Activated CD8-positive, alpha-beta T cell treated with anti-CD3 and anti-CD28 coated beads for 36 hours (primary cell): ENCODE data around the gene SYT3. TPM values are rescaled to one million over a fixed set of nuclear protein-coding genes. Genes with fewer than 3 reads are reported as not detected.

Experiments
- ATAC-seq: fragments of 200-7000 bp; cut with Tn5 transposase; one replicate; pipeline ENCODE4 v1.10.0; 2021; ENCODE audit warnings: mild to moderate bottlenecking, moderate library complexity
- CTCF ChIA-PET: fragments of 350-600 bp; sonication (Branson Sonifier 250); formaldehyde crosslinking; loops from one replicate; lab custom pipeline; 2021; ENCODE audit warnings: antibody characterized with exemption; lab: Charles Lee
- POLR2A ChIA-PET: fragments of 350-600 bp; sonication (Branson Sonifier 250); formaldehyde crosslinking; loops from one replicate; lab custom pipeline; 2021; ENCODE audit warnings: antibody characterized with exemption; lab: Charles Lee
- DNase-seq: peaks from one replicate; pipeline ENCODE4 v3.0.0-alpha.2; 2020
- H3K27ac Mint-ChIP-seq: one replicate; pipeline ENCODE4 v1.8.0; 2021; ENCODE audit warnings: mild to moderate bottlenecking, mixed read lengths
- H3K27me3 Mint-ChIP-seq: one replicate; pipeline ENCODE4 v1.8.0; 2021; ENCODE audit warnings: mixed read lengths
- H3K36me3 Mint-ChIP-seq: one replicate; pipeline ENCODE4 v1.8.0; 2021; ENCODE audit warnings: low read depth, mixed read lengths
- H3K4me1 Mint-ChIP-seq: one replicate; pipeline ENCODE4 v1.8.0; 2021; ENCODE audit warnings: low read depth, mixed read lengths
- H3K4me3 Mint-ChIP-seq: one replicate; pipeline ENCODE4 v1.8.0; 2021; ENCODE audit warnings: mild to moderate bottlenecking, moderate library complexity, mixed read lengths
- H3K9me3 Mint-ChIP-seq: one replicate; pipeline ENCODE4 v1.8.0; 2021; ENCODE audit warnings: mixed read lengths
- CTCF ChIP-seq: fragments of 200-600 bp; IDR thresholded peaks from one replicate; pipeline ENCODE4 v1.8.0; 2022; ENCODE audit warnings: antibody characterized with exemption, mild to moderate bottlenecking
- intact Hi-C: fragments of 100-400 bp; cut with micrococcal nuclease; formaldehyde crosslinking; loops from one replicate; pipeline ENCODE4 v1.10.0; 2022
- total RNA-seq, 2 experiments: library from RNA; stranded (reverse); gene quantifications; one replicate each; pipeline ENCODE4 v1.2.3, GENCODE V29; 2021

The SYT3 gene
- total RNA-seq, 2 experiments from 2014 or later, result not detected

GRCh38 chr19:50646074-50646807 lies 6.6 kb upstream of the SYT3 start:
- Mint-ChIP-seq H3K4me3 (no peak overlapping the region), H3K27me3 (peaks cover 19% of the 10 kb centered on the region), H3K27ac (no peak overlapping the region), H3K36me3 (no peaks in the 10 kb centered on the region), H3K4me1 (no peaks in the 10 kb centered on the region), H3K9me3 (no peaks in the 10 kb centered on the region)
- intact Hi-C loops, result no loop called here
- POLR2A ChIA-PET, result no interaction called here
- ATAC-seq, result no peak
- no peak for TF ChIP-seq CTCF
- CTCF ChIA-PET, result no interaction called here
- no peak for DNase-seq

DNA sequence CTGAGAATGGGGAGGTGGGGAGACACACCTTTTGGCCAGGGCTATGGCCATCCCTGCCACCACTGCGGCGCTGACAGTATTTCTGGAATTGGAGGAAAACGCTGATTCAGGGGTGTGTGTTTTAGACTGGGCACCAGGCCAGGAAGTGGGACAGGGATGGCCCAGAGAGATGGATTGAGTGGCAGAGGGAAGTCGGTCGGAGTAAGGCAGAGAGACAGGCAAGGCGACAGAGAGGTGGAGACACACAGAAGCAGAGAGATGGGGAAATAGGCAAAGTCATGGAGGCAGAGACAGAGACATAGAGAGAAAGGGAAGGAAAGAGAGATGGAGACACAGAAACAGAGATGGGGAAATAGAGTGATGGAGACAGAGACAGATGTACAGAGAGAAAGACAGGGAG lies 5.4 kb upstream of the SYT3 start:
- Mint-ChIP-seq H3K9me3 (no peaks in the 10 kb centered on the region), H3K4me3 (no peak overlapping the region), H3K27ac (no peak overlapping the region), H3K27me3 (peaks cover 24% of the 10 kb centered on the region), H3K36me3 (no peaks in the 10 kb centered on the region), H3K4me1 (no peaks in the 10 kb centered on the region)
- no peak for TF ChIP-seq CTCF
- CTCF ChIA-PET, result no interaction called here
- DNase-seq (no peak), ATAC-seq (no peak)
- POLR2A ChIA-PET, result no interaction called here
- intact Hi-C loops, result no loop called here

- intact Hi-C loops, result no loop called here
- no peak overlapping the region for H3K27ac Mint-ChIP-seq
- peaks cover 20% of the 10 kb centered on the region for H3K27me3 Mint-ChIP-seq
- no peak for TF ChIP-seq CTCF
- no peaks in the 10 kb centered on the region for H3K36me3 Mint-ChIP-seq
- ATAC-seq (no peak), DNase-seq (no peak)
- no peaks in the 10 kb centered on the region for H3K4me1 Mint-ChIP-seq
- POLR2A ChIA-PET, result no interaction called here
- H3K4me3 Mint-ChIP-seq, result no peak overlapping the region
- CTCF ChIA-PET, result no interaction called here
- no peaks in the 10 kb centered on the region for H3K9me3 Mint-ChIP-seq
Measured at GRCh38 chr19:50644315-50644915, 4.7 kb upstream of the SYT3 start.

DNA sequence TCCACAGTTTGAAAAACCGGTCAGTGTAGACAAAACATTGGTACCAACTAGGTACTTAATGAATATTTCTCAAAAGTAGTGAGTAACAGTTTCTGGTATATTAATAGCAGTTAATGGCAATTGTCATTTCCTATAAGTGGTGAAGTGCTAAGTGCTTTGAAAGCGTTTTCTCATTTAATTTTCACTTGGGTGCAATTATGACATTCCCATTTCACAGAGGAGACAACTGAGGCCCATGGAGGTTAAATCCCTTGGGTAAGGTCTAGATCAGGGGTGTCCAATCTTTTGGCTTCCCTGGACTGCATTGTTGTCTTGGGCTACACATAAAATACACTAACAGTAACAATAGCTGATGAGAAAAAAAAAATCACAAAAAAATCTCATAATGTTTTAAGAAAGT lies 687 bp upstream of the SYT3 start:
- peaks cover 4% of the 10 kb centered on the region for H3K9me3 Mint-ChIP-seq
- CTCF ChIA-PET, result no interaction called here

More for the DNA sequence above, 687 bp upstream of the SYT3 start:
- ATAC-seq (no peak), DNase-seq (no peak)
- intact Hi-C loops, result no loop called here
- POLR2A ChIA-PET, result no interaction called here
- no peaks in the 10 kb centered on the region for H3K36me3 Mint-ChIP-seq
- H3K27me3 Mint-ChIP-seq, result peaks cover 37% of the 10 kb centered on the region
- H3K4me1 Mint-ChIP-seq, result no peaks in the 10 kb centered on the region
- no peak overlapping the region for H3K4me3 Mint-ChIP-seq
- no peak overlapping the region for H3K27ac Mint-ChIP-seq
- no peak for TF ChIP-seq CTCF
